ENCODE data around the gene SPEG. TPM values are rescaled to one million over a fixed set of nuclear protein-coding genes. Genes with fewer than 3 reads are reported as not detected.

The SPEG gene
- total RNA-seq, 1 experiment from 2014 or later: not detected

GRCh38 chr2:219447242-219448098 is 12.8 kb downstream of the SPEG start:
- Histone ChIP-seq H3K27ac (ENCODE audit: low read length) (no peak overlapping the region), H2AFZ (ENCODE audit: low read length) (no peak overlapping the region), H3K9ac (ENCODE audit: low read length) (no peak overlapping the region), H3K27me3 (ENCODE audit: low read length) (no peaks in the 10 kb centered on the region), H3K4me2 (ENCODE audit: low read depth, low read length, poor library complexity, severe bottlenecking) (no peak overlapping the region), H3K9me3 (ENCODE audit: low read length) (no peaks in the 10 kb centered on the region), H3K79me2 (ENCODE audit: low read length) (no peaks in the 10 kb centered on the region), H3K9me2 (replicated peaks; ENCODE audit: insufficient read depth, low read length) (no peaks in the 10 kb centered on the region), H3K4me3 (ENCODE audit: low read length) (no peak overlapping the region), H4K20me1 (ENCODE audit: insufficient read depth, low read depth, low read length) (no peaks in the 10 kb centered on the region), H3K36me3 (ENCODE audit: insufficient read depth, low read length) (no peaks in the 10 kb centered on the region), H3K4me1 (ENCODE audit: low read length) (peaks cover 7% of the 10 kb centered on the region)
- DNase-seq: no peak

- Histone ChIP-seq H3K9me2 (replicated peaks; ENCODE audit: insufficient read depth, low read length) (no peaks in the 10 kb centered on the region), H3K36me3 (ENCODE audit: insufficient read depth, low read length) (no peaks in the 10 kb centered on the region), H3K4me1 (ENCODE audit: low read length) (peaks cover 7% of the 10 kb centered on the region), H3K27ac (ENCODE audit: low read length) (no peak overlapping the region), H3K4me2 (ENCODE audit: low read depth, low read length, poor library complexity, severe bottlenecking) (no peak overlapping the region), H3K79me2 (ENCODE audit: low read length) (no peaks in the 10 kb centered on the region), H3K27me3 (ENCODE audit: low read length) (no peaks in the 10 kb centered on the region), H3K4me3 (ENCODE audit: low read length) (no peak overlapping the region), H3K9me3 (ENCODE audit: low read length) (no peaks in the 10 kb centered on the region), H3K9ac (ENCODE audit: low read length) (no peak overlapping the region), H4K20me1 (ENCODE audit: insufficient read depth, low read depth, low read length) (no peaks in the 10 kb centered on the region), H2AFZ (ENCODE audit: low read length) (no peak overlapping the region)
- no peak for DNase-seq
Observed at GRCh38 chr2:219448099-219448775, 13.6 kb downstream of the SPEG start.

GRCh38 chr2:219448776-219449341 is 14.2 kb downstream of the SPEG start:
- Histone ChIP-seq H3K4me2 (ENCODE audit: low read depth, low read length, poor library complexity, severe bottlenecking) (no peak overlapping the region), H3K4me1 (ENCODE audit: low read length) (peaks cover 7% of the 10 kb centered on the region), H3K4me3 (ENCODE audit: low read length) (no peak overlapping the region), H3K9me3 (ENCODE audit: low read length) (no peaks in the 10 kb centered on the region), H2AFZ (ENCODE audit: low read length) (no peak overlapping the region), H3K9me2 (replicated peaks; ENCODE audit: insufficient read depth, low read length) (no peaks in the 10 kb centered on the region), H3K9ac (ENCODE audit: low read length) (no peak overlapping the region), H4K20me1 (ENCODE audit: insufficient read depth, low read depth, low read length) (no peaks in the 10 kb centered on the region), H3K27ac (ENCODE audit: low read length) (no peak overlapping the region), H3K79me2 (ENCODE audit: low read length) (no peaks in the 10 kb centered on the region), H3K36me3 (ENCODE audit: insufficient read depth, low read length) (no peaks in the 10 kb centered on the region), H3K27me3 (ENCODE audit: low read length) (no peaks in the 10 kb centered on the region)
- DNase-seq: no peak

- Histone ChIP-seq H3K4me3 (ENCODE audit: low read length) (no peak overlapping the region), H3K27me3 (ENCODE audit: low read length) (no peaks in the 10 kb centered on the region), H3K27ac (ENCODE audit: low read length) (no peak overlapping the region), H3K9me2 (replicated peaks; ENCODE audit: insufficient read depth, low read length) (no peaks in the 10 kb centered on the region), H4K20me1 (ENCODE audit: insufficient read depth, low read depth, low read length) (no peaks in the 10 kb centered on the region), H3K9ac (ENCODE audit: low read length) (no peak overlapping the region), H3K9me3 (ENCODE audit: low read length) (no peaks in the 10 kb centered on the region), H3K4me1 (ENCODE audit: low read length) (peaks cover 7% of the 10 kb centered on the region), H3K79me2 (ENCODE audit: low read length) (no peaks in the 10 kb centered on the region), H3K36me3 (ENCODE audit: insufficient read depth, low read length) (no peaks in the 10 kb centered on the region), H2AFZ (ENCODE audit: low read length) (no peak overlapping the region), H3K4me2 (ENCODE audit: low read depth, low read length, poor library complexity, severe bottlenecking) (no peak overlapping the region)
- no peak for DNase-seq
Observed at GRCh38 chr2:219449609-219450008, 15.0 kb downstream of the SPEG start.

- Histone ChIP-seq H3K36me3 (ENCODE audit: insufficient read depth, low read length) (no peaks in the 10 kb centered on the region), H3K9me3 (ENCODE audit: low read length) (no peaks in the 10 kb centered on the region), H3K4me1 (ENCODE audit: low read length) (peaks cover 8% of the 10 kb centered on the region), H3K79me2 (ENCODE audit: low read length) (no peaks in the 10 kb centered on the region), H4K20me1 (ENCODE audit: insufficient read depth, low read depth, low read length) (no peaks in the 10 kb centered on the region), H3K9me2 (replicated peaks; ENCODE audit: insufficient read depth, low read length) (no peaks in the 10 kb centered on the region), H3K4me3 (ENCODE audit: low read length) (no peak overlapping the region), H2AFZ (ENCODE audit: low read length) (no peak overlapping the region), H3K4me2 (ENCODE audit: low read depth, low read length, poor library complexity, severe bottlenecking) (no peak overlapping the region), H3K9ac (ENCODE audit: low read length) (no peak overlapping the region), H3K27ac (ENCODE audit: low read length) (no peak overlapping the region), H3K27me3 (ENCODE audit: low read length) (no peaks in the 10 kb centered on the region)
- DNase-seq: no peak
Observed at GRCh38 chr2:219451661-219452360, 17.2 kb downstream of the SPEG start.

- no peak overlapping the region for H3K9ac ChIP-seq (ENCODE audit: low read length)
- no peaks in the 10 kb centered on the region for H3K27me3 ChIP-seq (ENCODE audit: low read length)
- peaks cover 8% of the 10 kb centered on the region for H3K4me1 ChIP-seq (ENCODE audit: low read length)
- no peaks in the 10 kb centered on the region for H3K79me2 ChIP-seq (ENCODE audit: low read length)
- H2AFZ ChIP-seq (ENCODE audit: low read length): no peak overlapping the region
- H4K20me1 ChIP-seq (ENCODE audit: insufficient read depth, low read depth, low read length): no peaks in the 10 kb centered on the region
- no peaks in the 10 kb centered on the region for H3K36me3 ChIP-seq (ENCODE audit: insufficient read depth, low read length)
- no peak overlapping the region for H3K4me3 ChIP-seq (ENCODE audit: low read length)
- H3K4me2 ChIP-seq (ENCODE audit: low read depth, low read length, poor library complexity, severe bottlenecking): no peak overlapping the region
- H3K9me3 ChIP-seq (ENCODE audit: low read length): no peaks in the 10 kb centered on the region
- no peak overlapping the region for H3K27ac ChIP-seq (ENCODE audit: low read length)
- DNase-seq: no peak
- no peaks in the 10 kb centered on the region for H3K9me2 ChIP-seq (replicated peaks; ENCODE audit: insufficient read depth, low read length)
Observed at GRCh38 chr2:219452361-219453317, 18.0 kb downstream of the SPEG start.

- Histone ChIP-seq H3K4me2 (ENCODE audit: low read depth, low read length, poor library complexity, severe bottlenecking) (no peak overlapping the region), H3K79me2 (ENCODE audit: low read length) (no peaks in the 10 kb centered on the region), H3K4me1 (ENCODE audit: low read length) (peaks cover 8% of the 10 kb centered on the region), H3K27ac (ENCODE audit: low read length) (no peak overlapping the region), H3K9me2 (replicated peaks; ENCODE audit: insufficient read depth, low read length) (no peaks in the 10 kb centered on the region), H3K4me3 (ENCODE audit: low read length) (no peak overlapping the region), H4K20me1 (ENCODE audit: insufficient read depth, low read depth, low read length) (no peaks in the 10 kb centered on the region), H2AFZ (ENCODE audit: low read length) (no peak overlapping the region), H3K36me3 (ENCODE audit: insufficient read depth, low read length) (no peaks in the 10 kb centered on the region), H3K9ac (ENCODE audit: low read length) (no peak overlapping the region), H3K27me3 (ENCODE audit: low read length) (no peaks in the 10 kb centered on the region), H3K9me3 (ENCODE audit: low read length) (no peaks in the 10 kb centered on the region)
- no peak for DNase-seq
Observed at GRCh38 chr2:219453671-219454590, 19.3 kb downstream of the SPEG start.

All from Karpas-422 (cell line).